Panc1 (cell line): ENCODE data around the gene PPT2. TPM values are rescaled to one million over a fixed set of nuclear protein-coding genes. Genes with fewer than 3 reads are reported as not detected.
A peak's percentile ranks its signal among the peaks of the same experiment; 100 is the strongest.

Experiments
- ATAC-seq: fragments of 200-7000 bp; cut with Tn5 transposase; 2 replicates; pipeline ENCODE4 v1.9.1; 2020; ENCODE audit warnings: mild to moderate bottlenecking, moderate library complexity
- BruUV-seq: library from RNA; stranded (reverse); fragments of 400-500 nt; replicated peaks from 2 replicates; lab custom pipeline; 2021; lab: Mats Ljungman, UMichigan
- CTCF ChIA-PET: fragments of 300-600 bp; sonication (Branson Sonifier 250); formaldehyde crosslinking; loops from one replicate; lab custom pipeline; 2022; ENCODE audit warnings: antibody characterized with exemption; lab: Charles Lee
- POLR2A ChIA-PET: fragments of 300-600 bp; sonication (Branson Sonifier 250); formaldehyde crosslinking; loops from one replicate; lab custom pipeline; 2022; ENCODE audit warnings: antibody characterized with exemption; lab: Charles Lee
- DNase-seq: peaks from one replicate; pipeline ENCODE4 v3.0.0-alpha.2; 2010; ENCODE audit warnings: low read depth, low spot score
- H3K27ac ChIP-seq: 2 replicates; pipeline ENCODE4 v1.5.1; 2011; ENCODE audit warnings: mild to moderate bottlenecking, low read length, inconsistent platforms
- H3K27me3 ChIP-seq: fragments of 200-500 bp; sonication (Bioruptor generic); 2 replicates; pipeline ENCODE4 v1.6.0; 2014; ENCODE audit warnings: low read length, inconsistent platforms; ENCODE audit not compliant: control insufficient read depth, insufficient read depth
- H3K36me3 ChIP-seq: fragments of 200-500 bp; sonication (Bioruptor generic); 2 replicates; pipeline ENCODE4 v1.5.1; 2014; ENCODE audit warnings: inconsistent platforms, mild to moderate bottlenecking, low read length, moderate library complexity; ENCODE audit not compliant: control insufficient read depth, insufficient read depth
- H3K4me1 ChIP-seq: 2 replicates; pipeline ENCODE4 v1.5.1; 2011; ENCODE audit warnings: inconsistent platforms, mild to moderate bottlenecking, low read length, moderate library complexity; ENCODE audit not compliant: control insufficient read depth, insufficient read depth
- H3K4me3 ChIP-seq, 2 experiments: 2 replicates each; pipeline ENCODE4 v1.5.1; 2011 to 2012; ENCODE audit warnings: low read depth in 2 of 2, low read length in 2 of 2, mild to moderate bottlenecking in 2 of 2, inconsistent platforms in 1 of 2, moderate library complexity in 1 of 2
- H3K9me3 ChIP-seq: fragments of 200-500 bp; sonication (Bioruptor generic); 2 replicates; pipeline ENCODE4 v1.5.1; 2014; ENCODE audit warnings: low read depth, mild to moderate bottlenecking, inconsistent platforms, low read length, moderate library complexity; ENCODE audit not compliant: control insufficient read depth, insufficient read depth
- POLR2AphosphoS5 ChIP-seq: IDR thresholded peaks from 2 replicates; pipeline ENCODE4 v1.6.1; 2012; ENCODE audit warnings: mild to moderate bottlenecking, low read depth, low read length, moderate library complexity
- SIN3A ChIP-seq: IDR thresholded peaks from 2 replicates; pipeline ENCODE4 v1.6.1; 2012; ENCODE audit warnings: low read depth, mild to moderate bottlenecking, low read length, moderate library complexity, borderline replicate concordance; ENCODE audit not compliant: insufficient read depth
- TCF7L2 ChIP-seq: IDR thresholded peaks from 2 replicates; pipeline ENCODE4 v1.6.1; 2011; ENCODE audit warnings: mild to moderate bottlenecking, low read depth, low read length, inconsistent platforms
- in situ Hi-C: cut with HindIII; loops from 2 replicates; pipeline ENCODE4 v1.10.0; 2016; ENCODE audit warnings: low sequenced_read_pairs, low pct_unique_long_range_greater_than_20kb
- intact Hi-C: fragments of 100-400 bp; cut with micrococcal nuclease; formaldehyde crosslinking; loops from one replicate; pipeline ENCODE4 v1.10.0; 2022; ENCODE audit not compliant: unreplicated experiment
- total RNA-seq: library from RNA; stranded (reverse); gene quantifications from one replicate; pipeline ENCODE4 v1.2.1, GENCODE V29; 2021; ENCODE audit not compliant: unreplicated experiment
- TF ChIP-seq, protein P1 (sequence below): fragments of 450-650 bp; IDR thresholded peaks from 2 replicates; pipeline ENCODE4 v1.5.1; 2017; ENCODE audit warnings: mild to moderate bottlenecking
- TF ChIP-seq, protein P2 (sequence below), 2 experiments: IDR thresholded peaks; 2 replicates each; pipeline ENCODE4 v1.6.1; 2011 to 2012; ENCODE audit warnings: low read depth in 2 of 2, control low read depth in 1 of 2, low read length in 1 of 2, mild to moderate bottlenecking in 1 of 2, moderate library complexity in 1 of 2; ENCODE audit not compliant: insufficient read depth in 1 of 2

Gene PPT2
- total RNA-seq, 1 experiment from 2014 or later, result 20.1 TPM

DNA sequence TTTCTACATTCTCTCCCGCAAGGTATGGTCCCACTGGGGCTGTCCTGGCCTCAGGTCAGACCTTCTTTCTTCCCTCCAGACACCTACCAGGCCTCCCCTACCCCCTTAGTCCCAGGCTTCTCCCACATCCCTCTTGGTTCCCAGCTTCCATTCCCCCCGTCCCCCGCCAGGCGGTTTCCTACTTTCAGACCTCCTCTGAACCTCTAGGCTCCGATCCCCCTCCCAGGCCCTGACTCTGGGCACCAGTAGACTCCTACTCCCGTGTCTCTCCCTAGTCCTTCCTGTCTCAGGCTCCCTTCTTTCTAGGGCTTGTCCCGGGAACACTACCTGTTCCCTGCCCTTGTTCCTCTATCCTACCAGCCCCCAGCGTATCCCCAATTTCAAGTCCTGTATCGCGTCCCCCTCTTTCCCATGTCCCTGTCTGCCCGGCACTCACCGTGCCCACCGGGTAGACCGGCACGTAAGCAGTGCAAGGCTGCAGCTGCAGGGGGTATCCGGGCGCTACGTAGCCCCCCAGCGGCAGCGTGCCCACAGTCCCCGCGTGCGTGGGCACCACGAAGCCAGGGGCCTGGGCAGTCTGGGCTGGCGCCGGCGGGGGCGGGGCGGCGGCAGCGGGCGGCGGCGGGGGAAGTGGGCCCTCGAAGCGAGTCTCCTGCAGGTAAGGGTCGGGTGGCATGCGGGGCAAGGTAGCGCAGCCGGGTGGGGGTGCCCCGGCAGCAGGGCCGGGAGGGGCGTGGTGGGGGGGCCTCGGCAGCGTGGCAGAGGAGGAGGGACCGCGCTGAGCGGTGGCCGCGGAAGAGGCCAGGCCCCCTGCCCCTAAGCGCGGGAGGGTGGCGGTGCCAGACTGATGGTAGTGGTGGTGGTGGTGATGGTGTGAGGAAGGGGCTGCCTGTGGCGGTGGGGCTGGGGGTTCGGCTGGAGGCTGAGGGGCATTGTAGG lies 3.7 kb upstream of the PPT2 start:
- POLR2A ChIA-PET, result no interaction called here
- Histone ChIP-seq H3K9me3 (no peaks in the 10 kb centered on the region), H3K4me3 (no peak overlapping the region), H3K4me1 (peaks cover 20% of the 10 kb centered on the region), H3K36me3 (no peaks in the 10 kb centered on the region; the same call in 1 of the 2 replicates), H3K27me3 (no peaks in the 10 kb centered on the region), H3K27ac (no peak overlapping the region)
- CTCF ChIA-PET, result no interaction called here
- no TSS peak for BruUV-seq
- in situ Hi-C loops (no loop called here), intact Hi-C loops (no loop called here)
- no peak for ATAC-seq
- DNase-seq, result no peak
- TF ChIP-seq, protein P1, sequence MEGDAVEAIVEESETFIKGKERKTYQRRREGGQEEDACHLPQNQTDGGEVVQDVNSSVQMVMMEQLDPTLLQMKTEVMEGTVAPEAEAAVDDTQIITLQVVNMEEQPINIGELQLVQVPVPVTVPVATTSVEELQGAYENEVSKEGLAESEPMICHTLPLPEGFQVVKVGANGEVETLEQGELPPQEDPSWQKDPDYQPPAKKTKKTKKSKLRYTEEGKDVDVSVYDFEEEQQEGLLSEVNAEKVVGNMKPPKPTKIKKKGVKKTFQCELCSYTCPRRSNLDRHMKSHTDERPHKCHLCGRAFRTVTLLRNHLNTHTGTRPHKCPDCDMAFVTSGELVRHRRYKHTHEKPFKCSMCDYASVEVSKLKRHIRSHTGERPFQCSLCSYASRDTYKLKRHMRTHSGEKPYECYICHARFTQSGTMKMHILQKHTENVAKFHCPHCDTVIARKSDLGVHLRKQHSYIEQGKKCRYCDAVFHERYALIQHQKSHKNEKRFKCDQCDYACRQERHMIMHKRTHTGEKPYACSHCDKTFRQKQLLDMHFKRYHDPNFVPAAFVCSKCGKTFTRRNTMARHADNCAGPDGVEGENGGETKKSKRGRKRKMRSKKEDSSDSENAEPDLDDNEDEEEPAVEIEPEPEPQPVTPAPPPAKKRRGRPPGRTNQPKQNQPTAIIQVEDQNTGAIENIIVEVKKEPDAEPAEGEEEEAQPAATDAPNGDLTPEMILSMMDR, result no peak
- no peak for TF ChIP-seq SIN3A
- TF ChIP-seq, protein P2, sequence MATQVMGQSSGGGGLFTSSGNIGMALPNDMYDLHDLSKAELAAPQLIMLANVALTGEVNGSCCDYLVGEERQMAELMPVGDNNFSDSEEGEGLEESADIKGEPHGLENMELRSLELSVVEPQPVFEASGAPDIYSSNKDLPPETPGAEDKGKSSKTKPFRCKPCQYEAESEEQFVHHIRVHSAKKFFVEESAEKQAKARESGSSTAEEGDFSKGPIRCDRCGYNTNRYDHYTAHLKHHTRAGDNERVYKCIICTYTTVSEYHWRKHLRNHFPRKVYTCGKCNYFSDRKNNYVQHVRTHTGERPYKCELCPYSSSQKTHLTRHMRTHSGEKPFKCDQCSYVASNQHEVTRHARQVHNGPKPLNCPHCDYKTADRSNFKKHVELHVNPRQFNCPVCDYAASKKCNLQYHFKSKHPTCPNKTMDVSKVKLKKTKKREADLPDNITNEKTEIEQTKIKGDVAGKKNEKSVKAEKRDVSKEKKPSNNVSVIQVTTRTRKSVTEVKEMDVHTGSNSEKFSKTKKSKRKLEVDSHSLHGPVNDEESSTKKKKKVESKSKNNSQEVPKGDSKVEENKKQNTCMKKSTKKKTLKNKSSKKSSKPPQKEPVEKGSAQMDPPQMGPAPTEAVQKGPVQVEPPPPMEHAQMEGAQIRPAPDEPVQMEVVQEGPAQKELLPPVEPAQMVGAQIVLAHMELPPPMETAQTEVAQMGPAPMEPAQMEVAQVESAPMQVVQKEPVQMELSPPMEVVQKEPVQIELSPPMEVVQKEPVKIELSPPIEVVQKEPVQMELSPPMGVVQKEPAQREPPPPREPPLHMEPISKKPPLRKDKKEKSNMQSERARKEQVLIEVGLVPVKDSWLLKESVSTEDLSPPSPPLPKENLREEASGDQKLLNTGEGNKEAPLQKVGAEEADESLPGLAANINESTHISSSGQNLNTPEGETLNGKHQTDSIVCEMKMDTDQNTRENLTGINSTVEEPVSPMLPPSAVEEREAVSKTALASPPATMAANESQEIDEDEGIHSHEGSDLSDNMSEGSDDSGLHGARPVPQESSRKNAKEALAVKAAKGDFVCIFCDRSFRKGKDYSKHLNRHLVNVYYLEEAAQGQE (IDR thresholded peaks at IDR 0.05; ENCODE audit: insufficient read depth in 1 of 2, low read depth in 2 of 2, low read length in 1 of 2), result no peak
- TF ChIP-seq TCF7L2, result no peak
- no peak for TF ChIP-seq POLR2AphosphoS5

DNA sequence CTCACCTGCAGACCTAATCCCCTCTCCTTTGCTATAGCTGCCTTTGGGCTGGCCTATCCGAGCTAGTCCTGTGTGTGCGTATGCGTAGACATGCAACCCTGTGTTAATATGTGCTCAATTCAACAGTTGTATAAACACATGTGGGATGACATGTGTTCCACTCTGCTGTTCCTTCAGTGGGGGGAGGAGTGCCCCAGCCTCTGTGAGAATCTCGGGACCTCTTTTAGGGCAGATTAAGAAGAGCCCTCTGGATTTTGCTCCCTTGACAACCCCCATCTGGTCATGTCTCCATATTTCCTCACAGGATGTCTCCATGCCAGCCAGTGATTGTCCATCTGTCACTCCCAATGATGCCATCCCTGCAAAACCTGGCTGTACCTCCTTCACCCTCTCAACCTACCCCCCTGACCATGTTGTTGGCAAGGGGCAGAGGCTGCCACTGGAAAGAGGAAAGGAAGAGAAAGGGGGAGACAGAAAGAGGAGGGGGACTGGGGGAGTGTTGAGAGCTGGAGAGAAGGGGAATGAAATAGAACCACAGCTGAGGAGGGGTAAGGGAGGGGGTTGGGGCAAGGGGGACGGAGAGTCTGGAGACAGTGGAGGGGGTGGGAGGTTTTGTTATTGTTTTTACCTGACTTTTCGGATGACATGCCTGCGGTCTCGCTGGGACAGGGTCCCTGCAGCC lies 2.6 kb upstream of the PPT2 start:
- no peak for ATAC-seq
- TF ChIP-seq SIN3A (no peak), TCF7L2 (no peak), POLR2AphosphoS5 (no peak)
- TF ChIP-seq, protein P1, result no peak
- TF ChIP-seq, protein P2 (IDR thresholded peaks at IDR 0.05; ENCODE audit: insufficient read depth in 1 of 2, low read depth in 2 of 2, low read length in 1 of 2), result no peak
- ChIA-PET CTCF (no interaction called here), POLR2A (interaction anchor here (0.8 kb wide), 1 partner anchor 21 kb away, joined by 3 read pairs; the partner anchor contains the start of gene FKBPL)
- H3K4me3 ChIP-seq, result peak overlapping the region in 1 of 2 experiments; percentile 23; a peak in 2 of 4 replicates
- no peak for DNase-seq
- in situ Hi-C loops (no loop called here), intact Hi-C loops (no loop called here)
- no peaks in the 10 kb centered on the region; the same call in 1 of the 2 replicates for H3K36me3 ChIP-seq
- no peak overlapping the region for H3K27ac ChIP-seq
- H3K9me3 ChIP-seq, result no peaks in the 10 kb centered on the region
- H3K4me1 ChIP-seq, result peaks cover 21% of the 10 kb centered on the region
- BruUV-seq, result no TSS peak
- no peaks in the 10 kb centered on the region for H3K27me3 ChIP-seq
